HCT116 (cell line): ENCODE results near the gene BTF3. TPM values are rescaled to one million over a fixed set of nuclear protein-coding genes. Genes with fewer than 3 reads are reported as not detected.

ENCODE experiments used
- ATAC-seq: fragments of 200-7000 bp; cut with Tn5 transposase; 2 replicates; pipeline ENCODE4 v1.9.1; 2020; ENCODE audit warnings: mild to moderate bottlenecking, moderate library complexity
- BruUV-seq: library from RNA; stranded (reverse); fragments of 400-500 nt; replicated peaks from 2 replicates; lab custom pipeline; 2021; lab: Mats Ljungman, UMichigan
- CTCF ChIA-PET: fragments of 300-600 bp; sonication (Branson Sonifier 250); formaldehyde crosslinking; loops from one replicate; lab custom pipeline; 2021; ENCODE audit warnings: antibody characterized with exemption; lab: Charles Lee
- POLR2A ChIA-PET: fragments of 300-600, 350-600 bp; sonication (Branson Sonifier 250); formaldehyde crosslinking; loops from one replicate; lab custom pipeline; 2021; ENCODE audit warnings: antibody characterized with exemption; lab: Charles Lee
- RAD21 ChIA-PET, 2 experiments: fragments of 300-600 bp; sonication (Branson Sonifier 250); formaldehyde crosslinking; loops; one replicate each; lab custom pipeline; 2023; ENCODE audit warnings: low total read pairs in 2 of 2; ENCODE audit not compliant: uncharacterized antibody in 2 of 2, unreplicated experiment in 2 of 2, low non-redundant PET in 1 of 2; lab: Charles Lee
- DNase-seq: peaks from one replicate; pipeline ENCODE4 v3.0.0-alpha.2; 2010; ENCODE audit warnings: low read depth, low spot score
- H2AFZ ChIP-seq: fragments of 200-600 bp; shearing (Covaris generic), sonication (generic); 2 replicates; pipeline ENCODE4 v1.6.1; 2017; ENCODE audit warnings: low read depth, mixed run types, mixed read lengths, antibody characterized with exemption, low read length; ENCODE audit not compliant: poor library complexity, severe bottlenecking
- H3K27ac ChIP-seq: 2 replicates; pipeline ENCODE4 v1.5.1; 2012; ENCODE audit warnings: low read depth, low read length
- H3K27me3 ChIP-seq: fragments of 200-600 bp; sonication (generic); 2 replicates; pipeline ENCODE4 v1.6.1; 2016; ENCODE audit warnings: mixed run types, low read length, mixed read lengths; ENCODE audit not compliant: insufficient read depth
- H3K36me3 ChIP-seq, 2 experiments: fragments of 200-500 bp in 1 of 2; fragments of 200-600 bp in 1 of 2; sonication (Bioruptor generic) in 1 of 2; sonication (generic) in 1 of 2; 2 replicates each; pipeline versions ENCODE4 v1.5.1 to v1.6.1; 2014 to 2016; ENCODE audit warnings: low read length in 2 of 2, inconsistent platforms in 1 of 2, mixed read lengths in 1 of 2, mixed run types in 1 of 2; ENCODE audit not compliant: insufficient read depth in 2 of 2, control insufficient read depth in 1 of 2
- H3K4me1 ChIP-seq, 2 experiments: fragments of 200-600 bp in 1 of 2; sonication (generic) in 1 of 2; 2 replicates each; pipeline versions ENCODE4 v1.5.1 to v1.6.1; 2012 to 2017; ENCODE audit warnings: low read length in 2 of 2, inconsistent platforms in 1 of 2, mild to moderate bottlenecking in 1 of 2, mixed read lengths in 1 of 2, mixed run types in 1 of 2, moderate library complexity in 1 of 2; ENCODE audit not compliant: insufficient read depth in 2 of 2, control insufficient read depth in 1 of 2
- H3K4me2 ChIP-seq: fragments of 200-600 bp; sonication (generic); 2 replicates; pipeline ENCODE4 v1.6.1; 2017; ENCODE audit warnings: mixed run types, low read length, mixed read lengths
- H3K4me3 ChIP-seq, 2 experiments: fragments of 200-600 bp in 1 of 2; sonication (generic) in 1 of 2; replicated peaks in 1 of 2; 2 replicates each; pipeline ENCODE4 v1.5.1; 2011 to 2016; ENCODE audit warnings: low read length in 2 of 2, control low read depth in 1 of 2, low read depth in 1 of 2, mild to moderate bottlenecking in 1 of 2, mixed read lengths in 1 of 2, mixed run types in 1 of 2
- H3K79me2 ChIP-seq: fragments of 200-600 bp; sonication (generic); 2 replicates; pipeline ENCODE4 v1.6.1; 2017; ENCODE audit warnings: mild to moderate bottlenecking, mixed run types, low read length, moderate library complexity, mixed read lengths; ENCODE audit not compliant: insufficient read depth
- H3K9ac ChIP-seq: fragments of 200-600 bp; sonication (generic); 2 replicates; pipeline ENCODE4 v1.6.1; 2016; ENCODE audit warnings: low read length, mixed read lengths
- H3K9me2 ChIP-seq: fragments of 200-600 bp; sonication (generic), shearing (Covaris generic); 2 replicates; pipeline ENCODE4 v1.6.1; 2017; ENCODE audit warnings: mixed run types, mild to moderate bottlenecking, moderate library complexity; ENCODE audit not compliant: insufficient read depth
- H3K9me3 ChIP-seq, 2 experiments: fragments of 200-500 bp in 1 of 2; fragments of 200-600 bp in 1 of 2; sonication (Bioruptor generic) in 1 of 2; sonication (generic) in 1 of 2; 2 replicates each; pipeline ENCODE4 v1.6.1; 2014 to 2017; ENCODE audit warnings: low read length in 2 of 2, mixed read lengths in 2 of 2, inconsistent platforms in 1 of 2, low read depth in 1 of 2, mild to moderate bottlenecking in 1 of 2, mixed run types in 1 of 2, moderate library complexity in 1 of 2; ENCODE audit not compliant: control insufficient read depth in 1 of 2, insufficient read depth in 1 of 2
- H4K20me1 ChIP-seq: fragments of 200-600 bp; sonication (generic), shearing (Covaris generic); 2 replicates; pipeline ENCODE4 v1.6.1; 2017; ENCODE audit warnings: mixed run types, mild to moderate bottlenecking, moderate library complexity; ENCODE audit not compliant: insufficient read depth
- ATF3 ChIP-seq: IDR thresholded peaks from 2 replicates; pipeline ENCODE4 v1.6.1; 2012
- CEBPB ChIP-seq: IDR thresholded peaks from 2 replicates; pipeline ENCODE4 v1.6.1; 2012; ENCODE audit warnings: low read depth
- CTCF ChIP-seq, 3 experiments: fragments of 200-600 bp in 1 of 3; sonication (generic) in 1 of 3; IDR thresholded peaks in 2 of 3; conservative IDR thresholded peaks in 1 of 3; 2 replicates each; pipeline ENCODE4 v1.5.1; 2012 to 2017; ENCODE audit warnings: low read depth in 2 of 3, low read length in 2 of 3, antibody characterized with exemption in 1 of 3, borderline replicate concordance in 1 of 3, control low read depth in 1 of 3, mild to moderate bottlenecking in 1 of 3, mixed read lengths in 1 of 3, mixed run types in 1 of 3, moderate library complexity in 1 of 3; ENCODE audit not compliant: insufficient read depth in 1 of 3
- EGR1 ChIP-seq: IDR thresholded peaks from 2 replicates; pipeline ENCODE4 v1.6.1; 2012; ENCODE audit warnings: low read depth
- ELF1 ChIP-seq: IDR thresholded peaks from 2 replicates; pipeline ENCODE4 v1.6.1; 2012; ENCODE audit warnings: low read depth, borderline replicate concordance
- EZH2phosphoT487 ChIP-seq: fragments of 200-600 bp; IDR thresholded peaks from 2 replicates; pipeline ENCODE4 v1.6.1; 2018; ENCODE audit warnings: antibody characterized with exemption, borderline replicate concordance
- FOSL1 ChIP-seq: IDR thresholded peaks from 2 replicates; pipeline ENCODE4 v1.6.1; 2012; ENCODE audit warnings: low read depth
- JUND ChIP-seq: IDR thresholded peaks from 2 replicates; pipeline ENCODE4 v1.6.1; 2012
- POLR2A ChIP-seq: IDR thresholded peaks from 2 replicates; pipeline ENCODE4 v1.7.0; 2011; ENCODE audit warnings: borderline replicate concordance; ENCODE audit not compliant: insufficient read depth, insufficient read length; ENCODE audit errors: extremely low read depth
- POLR2AphosphoS5 ChIP-seq: IDR thresholded peaks from 2 replicates; pipeline ENCODE4 v1.6.1; 2011; ENCODE audit warnings: mild to moderate bottlenecking, low read depth, low read length, moderate library complexity
- RAD21 ChIP-seq: IDR thresholded peaks from 2 replicates; pipeline ENCODE4 v1.6.1; 2012; ENCODE audit warnings: low read depth, mild to moderate bottlenecking
- SIN3A ChIP-seq: IDR thresholded peaks from 2 replicates; pipeline ENCODE4 v1.6.1; 2012; ENCODE audit warnings: low read depth
- SP1 ChIP-seq: IDR thresholded peaks from 2 replicates; pipeline ENCODE4 v1.6.1; 2012; ENCODE audit warnings: low read depth
- TCF7L2 ChIP-seq: IDR thresholded peaks from 2 replicates; pipeline ENCODE4 v1.7.0; 2011; ENCODE audit warnings: borderline replicate concordance, inconsistent platforms; ENCODE audit not compliant: insufficient read depth, insufficient read length; ENCODE audit errors: extremely low read depth
- YY1 ChIP-seq: IDR thresholded peaks from 2 replicates; pipeline ENCODE4 v1.6.1; 2011; ENCODE audit warnings: low read length, low read depth, moderate library complexity, mild to moderate bottlenecking; ENCODE audit not compliant: insufficient replicate concordance; ENCODE audit errors: extremely low read depth
- ZBTB33 ChIP-seq: IDR thresholded peaks from 2 replicates; pipeline ENCODE4 v1.6.1; 2011; ENCODE audit warnings: mild to moderate bottlenecking, low read length, moderate library complexity; ENCODE audit not compliant: insufficient replicate concordance; ENCODE audit errors: extremely low read depth
- ZNF274 ChIP-seq: fragments of 200-500 bp; sonication (Bioruptor generic); IDR thresholded peaks from 2 replicates; pipeline ENCODE4 v1.6.1; 2014; ENCODE audit warnings: mild to moderate bottlenecking, low read depth, low read length, inconsistent platforms
- intact Hi-C: fragments of 100-400 bp; cut with micrococcal nuclease; formaldehyde crosslinking; loops from 2 replicates; pipeline ENCODE4 v1.10.0; 2022
- total RNA-seq: library from RNA; stranded (reverse); gene quantifications from one replicate; pipeline ENCODE4 v1.2.1, GENCODE V29; 2021; ENCODE audit not compliant: unreplicated experiment

The BTF3 gene
- total RNA-seq, 1 experiment from 2014 or later, result 868 TPM

- ATAC-seq (no peak), DNase-seq (no peak)
- H3K4me2 ChIP-seq, result peak overlapping the region; percentile 79
- TF ChIP-seq POLR2A (no peak), RAD21 (no peak), CEBPB (no peak), SP1 (no peak), ZNF274 (no peak), ZBTB33 (no peak), YY1 (no peak), TCF7L2 (no peak), SIN3A (no peak), ELF1 (no peak), EZH2phosphoT487 (no peak), EGR1 (no peak), ATF3 (no peak), POLR2AphosphoS5 (no peak), JUND (no peak), CTCF (IDR thresholded peaks at IDR 0.05 in 2 of 3, conservative IDR thresholded peaks at IDR 0.05 in 1 of 3; ENCODE audit: borderline replicate concordance in 1 of 3, insufficient read depth in 1 of 3, low read depth in 2 of 3, low read length in 2 of 3) (no peak), FOSL1 (no peak)
- ChIA-PET RAD21 (interaction anchor here in 1 of 2 experiments (0.7 to 1.3 kb wide), 3 partner anchors 208 to 235 kb away, joined by 3 to 9 read pairs (median 4); no protein-coding TSS in a partner anchor), CTCF (interaction anchor here (0.8 to 1.4 kb wide), 15 partner anchors 10 to 530 kb away, joined by 3 to 22 read pairs (median 4); no protein-coding TSS in a partner anchor), POLR2A (interaction anchor here (1.2 to 1.4 kb wide), 2 partner anchors 232 to 235 kb away, joined by 4 read pairs; no protein-coding TSS in a partner anchor)
- intact Hi-C loops, result loop anchor here (2.0 to 10.0 kb wide), 4 partner anchors 313 to 530 kb away; partner anchors contain the start of gene FCHO2
- H3K4me3 ChIP-seq, result peak overlapping the region; percentile 37 to 52
- peaks cover 8 to 35% of the 10 kb centered on the region in 2 experiments; a peak in 3 of 4 replicates for H3K4me1 ChIP-seq
- H3K27ac ChIP-seq, result no peak overlapping the region
- peaks cover 11% of the 10 kb centered on the region for H3K79me2 ChIP-seq
- no peaks in the 10 kb centered on the region for H3K27me3 ChIP-seq
- no peaks in the 10 kb centered on the region for H3K9me2 ChIP-seq
- no TSS peak for BruUV-seq
- no peaks in the 10 kb centered on the region for H3K9me3 ChIP-seq
- H3K36me3 ChIP-seq, result no peaks in the 10 kb centered on the region
- H3K9ac ChIP-seq, result peak overlapping the region; percentile 61
- peak overlapping the region; percentile 62 for H2AFZ ChIP-seq
- no peaks in the 10 kb centered on the region for H4K20me1 ChIP-seq
These were observed 47.5 kb upstream of the BTF3 start for GRCh38 chr5:73450672-73451223.
